Right atrium auricular region (tissue), 2 donors: ENCODE data around the gene PARG. TPM values are rescaled to one million over a fixed set of nuclear protein-coding genes. Genes with fewer than 3 reads are reported as not detected.
"Not testable (repeated sequence)": the region's sequence is repeated elsewhere in the genome, so short reads cannot be mapped to it uniquely, and the experiment has no call there.

ENCODE experiments used
- DNase-seq: peaks from one replicate; pipeline ENCODE4 v3.0.0-alpha.2; 2019; ENCODE audit warnings: low spot score
- H3K27ac ChIP-seq, 2 donors: fragments of 200-600 bp; sonication (generic); 1 replicate in 1 of 2; 2 replicates in 1 of 2; pipeline ENCODE4 v1.5.1; 2016 to 2019
- H3K27me3 ChIP-seq, 2 donors: fragments of 200-600 bp; sonication (generic); one replicate each; pipeline versions ENCODE4 v1.5.1 to v1.6.0; 2017 to 2019
- H3K36me3 ChIP-seq: fragments of 200-600 bp; sonication (generic); one replicate; pipeline ENCODE4 v1.5.1; 2016
- H3K4me1 ChIP-seq, 2 donors: fragments of 200-600 bp; sonication (generic); one replicate each; pipeline versions ENCODE4 v1.5.1 to v1.6.0; 2017 to 2019
- H3K4me3 ChIP-seq, 2 donors: fragments of 200-600 bp; sonication (generic); 1 replicate in 1 of 2; 2 replicates in 1 of 2; pipeline ENCODE4 v1.5.1; 2017 to 2019; ENCODE audit warnings: mild to moderate bottlenecking in 1 of 2, moderate library complexity in 1 of 2
- H3K9me3 ChIP-seq, 2 donors: fragments of 200-600 bp; sonication (generic); one replicate each; pipeline ENCODE4 v1.5.1; 2019
- total RNA-seq, 2 donors: library from RNA; depleted of rRNA; stranded (reverse); fragments of >200 nt; gene quantifications; one replicate each; pipeline ENCODE4 v1.1.0, GENCODE V29; 2016
- TF ChIP-seq, protein P1 (sequence below), 2 donors: fragments of 200-600 bp; sonication (generic); IDR thresholded peaks; one replicate each; pipeline ENCODE4 v1.5.1; 2019; ENCODE audit warnings: antibody characterized with exemption in 2 of 2

The PARG gene
- total RNA-seq = 10 to 100 TPM; 16.0 to 19.5 TPM

DNA sequence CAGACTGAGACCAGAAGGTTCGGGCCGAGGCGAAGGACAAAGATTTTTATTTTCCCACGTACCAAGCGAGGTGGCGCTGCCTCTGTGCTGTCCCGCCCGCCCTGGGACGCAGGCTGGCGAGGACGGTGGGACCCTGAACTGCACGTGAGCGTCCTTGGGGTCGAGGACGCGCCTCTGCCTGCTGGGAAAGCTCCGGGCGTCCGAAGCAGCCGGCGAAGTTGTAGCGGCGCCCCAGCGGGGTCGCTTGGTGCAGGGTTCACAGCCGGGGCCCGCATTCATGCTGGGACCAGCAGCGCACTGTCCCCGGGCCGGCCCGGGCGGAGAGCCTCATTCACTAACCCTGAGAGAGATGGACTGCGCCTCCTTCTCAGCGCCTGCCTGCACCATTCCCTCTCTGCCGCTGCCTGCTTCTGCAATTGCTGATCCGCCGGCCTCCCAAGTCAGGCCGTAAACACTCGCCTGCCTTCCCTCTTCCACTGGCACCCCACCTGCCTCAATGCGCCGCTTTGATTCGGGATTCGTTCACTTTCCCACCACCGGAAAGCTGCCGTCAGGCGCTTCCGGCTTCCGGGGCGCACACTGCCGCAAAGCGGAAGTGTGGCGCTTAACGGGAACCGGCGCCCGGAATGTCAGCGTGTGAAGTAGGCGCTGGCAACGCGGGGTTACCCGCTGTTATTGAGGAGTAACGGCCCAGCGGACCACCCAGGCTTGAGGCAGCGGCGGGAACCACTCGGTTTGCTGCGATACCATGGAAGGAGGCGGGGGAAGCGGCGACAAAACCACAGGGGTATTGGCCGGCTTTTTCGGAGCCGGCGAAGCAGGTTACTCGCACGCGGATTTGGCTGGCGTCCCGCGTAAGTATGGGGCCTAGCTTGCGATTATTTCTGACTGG is at the start of gene PARG, which contains the start of gene TIMM23B:
Gene PARG, minus strand, starts transcription at position 581 of the 892 bp plus-strand sequence. Its CDS starts 302 bp downstream, at position 279.
Gene TIMM23B, plus strand, starts transcription at position 607 of the 892 bp plus-strand sequence. Its CDS starts 142 bp downstream, at position 749.
- Histone ChIP-seq H3K27ac (peak within 1 kb of the TSS; percentile 66 to 74), H3K4me3 (peak within 1 kb of the TSS; percentile 77 to 93), H3K4me1 (peaks cover 0 to 17% of the 10 kb centered on the region in 2 donors)
- TF ChIP-seq, protein P1, sequence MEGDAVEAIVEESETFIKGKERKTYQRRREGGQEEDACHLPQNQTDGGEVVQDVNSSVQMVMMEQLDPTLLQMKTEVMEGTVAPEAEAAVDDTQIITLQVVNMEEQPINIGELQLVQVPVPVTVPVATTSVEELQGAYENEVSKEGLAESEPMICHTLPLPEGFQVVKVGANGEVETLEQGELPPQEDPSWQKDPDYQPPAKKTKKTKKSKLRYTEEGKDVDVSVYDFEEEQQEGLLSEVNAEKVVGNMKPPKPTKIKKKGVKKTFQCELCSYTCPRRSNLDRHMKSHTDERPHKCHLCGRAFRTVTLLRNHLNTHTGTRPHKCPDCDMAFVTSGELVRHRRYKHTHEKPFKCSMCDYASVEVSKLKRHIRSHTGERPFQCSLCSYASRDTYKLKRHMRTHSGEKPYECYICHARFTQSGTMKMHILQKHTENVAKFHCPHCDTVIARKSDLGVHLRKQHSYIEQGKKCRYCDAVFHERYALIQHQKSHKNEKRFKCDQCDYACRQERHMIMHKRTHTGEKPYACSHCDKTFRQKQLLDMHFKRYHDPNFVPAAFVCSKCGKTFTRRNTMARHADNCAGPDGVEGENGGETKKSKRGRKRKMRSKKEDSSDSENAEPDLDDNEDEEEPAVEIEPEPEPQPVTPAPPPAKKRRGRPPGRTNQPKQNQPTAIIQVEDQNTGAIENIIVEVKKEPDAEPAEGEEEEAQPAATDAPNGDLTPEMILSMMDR (IDR thresholded peaks at IDR 0.05) = peak in 1 of 2 donors; percentile 29
- H3K9me3 ChIP-seq, H3K36me3 ChIP-seq, H3K27me3 ChIP-seq: not testable (repeated sequence)
- DNase-seq = peak; percentile 75

DNA sequence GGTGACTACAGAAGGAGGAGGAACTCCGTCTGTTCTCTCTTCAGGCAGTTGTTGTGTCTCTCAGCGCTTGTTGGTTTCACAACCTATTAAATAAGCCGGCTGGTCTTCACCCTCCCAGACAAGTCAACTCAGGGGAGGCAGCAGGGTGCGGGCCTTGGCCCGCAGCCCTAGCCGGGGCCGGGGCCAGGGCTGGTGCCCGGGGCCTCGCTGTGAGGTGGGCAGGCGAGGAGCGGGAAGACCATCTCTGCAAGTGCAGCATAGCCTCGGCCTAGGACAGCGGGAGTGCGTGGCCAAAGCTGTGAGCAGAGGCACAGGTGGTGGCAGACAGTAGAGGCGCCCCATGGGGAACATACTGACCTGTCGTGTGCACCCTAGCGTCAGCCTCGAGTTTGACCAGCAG is 46.5 kb upstream of the PARG start, which contains the start of gene AGAP6:
Gene AGAP6, plus strand, starts transcription at position 31 of the 400 bp plus-strand sequence. Its CDS starts 310 bp downstream, at position 341.
- not testable (repeated sequence) for H3K27me3 ChIP-seq, H3K4me1 ChIP-seq, H3K27ac ChIP-seq, H3K36me3 ChIP-seq, H3K9me3 ChIP-seq, DNase-seq, H3K4me3 ChIP-seq

DNA sequence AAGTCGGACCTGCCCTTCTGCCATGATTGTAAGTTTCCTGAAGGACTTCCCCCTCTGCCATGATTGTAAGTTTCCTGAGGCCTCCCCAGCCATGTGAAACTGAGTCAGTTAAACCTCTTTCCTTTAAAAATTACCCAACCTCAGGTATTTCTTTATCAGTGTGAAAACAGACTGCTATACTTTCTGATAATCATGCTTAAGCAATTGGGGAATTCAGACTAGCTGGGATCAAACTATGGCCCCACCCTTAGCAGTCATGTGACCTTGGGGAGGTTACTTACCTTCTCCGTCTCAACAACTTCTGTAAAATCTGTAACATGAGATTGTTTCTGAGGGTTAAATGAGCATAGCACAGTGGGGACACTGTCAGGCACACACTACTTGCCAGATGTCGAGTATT is 45.4 kb upstream of the PARG start:
- not testable (repeated sequence) for H3K27ac ChIP-seq, H3K27me3 ChIP-seq, H3K36me3 ChIP-seq, H3K9me3 ChIP-seq, H3K4me3 ChIP-seq, DNase-seq, H3K4me1 ChIP-seq

DNA sequence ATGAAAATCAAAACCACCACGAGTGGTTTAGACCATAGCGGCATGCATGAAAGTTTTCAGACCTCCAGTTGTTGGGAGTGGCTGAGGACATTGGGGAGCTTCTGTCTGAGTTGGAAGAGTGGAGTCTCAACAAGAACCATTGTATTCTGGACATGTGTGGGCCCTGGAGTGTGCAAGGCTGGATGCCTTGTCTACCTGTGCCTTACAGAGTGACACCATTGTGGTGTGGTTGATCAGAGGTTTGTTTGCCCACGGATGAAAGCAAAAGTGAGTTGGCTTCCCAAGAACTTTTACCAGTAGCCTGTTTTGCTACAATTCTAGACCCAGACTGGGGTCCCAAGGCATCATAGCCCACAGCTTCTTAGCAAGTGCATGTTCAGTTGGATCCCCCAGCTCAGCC is 35.9 kb upstream of the PARG start:
- DNase-seq, H3K4me1 ChIP-seq, H3K9me3 ChIP-seq, H3K27ac ChIP-seq, H3K36me3 ChIP-seq, H3K27me3 ChIP-seq, H3K4me3 ChIP-seq: not testable (repeated sequence)

DNA sequence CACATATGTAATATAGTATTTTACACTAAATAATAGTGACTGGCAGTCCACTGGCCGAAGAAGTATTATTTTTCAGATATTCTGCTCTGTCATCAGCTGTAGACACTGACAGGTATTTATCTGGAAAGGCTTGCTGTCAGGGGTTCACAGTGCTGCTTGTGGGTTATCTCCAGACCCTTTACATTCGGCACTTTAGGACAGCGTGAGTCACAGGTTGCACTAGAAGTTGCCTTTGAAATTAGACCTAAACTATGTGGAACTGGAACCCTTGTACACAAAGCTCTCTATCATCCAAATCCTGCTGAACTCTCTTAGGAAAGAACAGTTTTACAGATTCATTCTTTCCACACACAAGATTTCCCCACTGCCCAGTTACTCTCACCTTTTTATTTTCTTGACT is 30.3 kb upstream of the PARG start:
- H3K4me3 ChIP-seq, H3K36me3 ChIP-seq, DNase-seq, H3K4me1 ChIP-seq, H3K9me3 ChIP-seq, H3K27me3 ChIP-seq, H3K27ac ChIP-seq: not testable (repeated sequence)

DNA sequence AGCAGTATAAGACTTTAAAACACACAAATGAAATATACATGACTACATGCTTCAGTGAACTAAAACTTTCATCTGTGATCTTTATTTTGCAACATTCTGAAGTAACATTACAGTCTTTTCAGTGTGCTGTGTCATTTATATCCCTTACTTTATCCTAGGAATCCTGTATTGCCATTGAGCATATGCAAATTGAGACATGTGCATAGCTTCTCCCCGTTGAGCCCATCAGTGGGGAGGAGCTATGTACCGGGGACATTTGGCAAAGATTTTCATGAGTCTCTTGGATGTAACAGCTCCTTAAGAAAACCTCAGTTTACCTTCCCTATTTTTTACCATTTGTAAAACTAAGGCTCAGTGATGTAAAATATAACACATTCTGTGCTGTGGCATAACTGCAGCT is 29.6 kb upstream of the PARG start:
- not testable (repeated sequence) for H3K9me3 ChIP-seq, H3K27me3 ChIP-seq, H3K36me3 ChIP-seq, H3K4me1 ChIP-seq, DNase-seq, H3K27ac ChIP-seq, H3K4me3 ChIP-seq

DNA sequence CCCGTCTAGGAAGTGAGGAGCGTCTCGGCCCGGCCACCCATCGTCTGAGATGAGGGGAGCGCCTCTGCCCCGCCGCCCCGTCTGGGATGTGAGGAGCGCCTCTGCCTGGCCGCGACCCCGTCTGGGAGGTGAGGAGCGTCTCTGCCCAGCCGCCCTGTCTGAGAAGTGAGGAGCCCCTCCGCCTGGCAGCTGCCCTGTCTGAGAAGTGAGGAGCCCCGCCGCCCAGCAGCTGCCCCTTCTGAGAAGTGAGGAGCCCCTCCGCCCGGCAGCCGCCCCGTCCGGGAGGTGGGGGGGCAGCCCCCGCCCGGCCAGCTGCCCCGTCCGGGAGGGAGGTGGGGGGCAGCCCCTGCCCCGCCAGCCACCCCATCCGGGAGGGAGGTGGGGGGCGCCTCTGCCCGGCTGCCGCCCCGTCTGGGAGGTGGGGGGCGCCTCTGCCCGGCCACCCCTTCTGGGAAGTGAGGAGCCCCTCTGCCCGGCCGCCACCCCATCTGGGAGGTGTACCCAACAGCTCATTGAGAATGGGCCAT is 28.6 kb upstream of the PARG start:
- not testable (repeated sequence) for DNase-seq, H3K9me3 ChIP-seq, H3K27ac ChIP-seq, H3K4me3 ChIP-seq, H3K4me1 ChIP-seq, H3K36me3 ChIP-seq, H3K27me3 ChIP-seq

DNA sequence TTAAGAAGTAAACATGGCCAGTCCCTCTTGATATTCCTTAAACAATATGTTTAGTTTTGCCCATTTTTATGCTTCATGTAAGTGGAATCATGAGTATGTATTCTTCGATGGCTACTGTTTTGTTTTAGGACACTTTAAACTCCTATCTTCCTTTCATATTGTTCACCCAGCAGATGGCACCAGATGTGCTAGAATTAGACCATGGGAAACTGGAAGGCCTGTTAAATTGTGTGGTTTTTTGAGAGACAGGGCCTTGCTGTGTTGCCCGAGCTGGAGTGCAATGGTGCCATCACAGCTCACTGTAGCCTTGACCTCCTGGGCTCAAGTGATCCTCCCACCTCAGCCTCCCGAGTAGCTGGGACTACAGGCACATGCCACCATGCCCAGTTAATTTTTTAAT is 11.3 kb upstream of the PARG start:
- peaks cover 13% of the 10 kb centered on the region for H3K36me3 ChIP-seq
- H3K27me3 ChIP-seq, H3K4me1 ChIP-seq, H3K9me3 ChIP-seq, H3K27ac ChIP-seq, H3K4me3 ChIP-seq, DNase-seq: not testable (repeated sequence)

DNA sequence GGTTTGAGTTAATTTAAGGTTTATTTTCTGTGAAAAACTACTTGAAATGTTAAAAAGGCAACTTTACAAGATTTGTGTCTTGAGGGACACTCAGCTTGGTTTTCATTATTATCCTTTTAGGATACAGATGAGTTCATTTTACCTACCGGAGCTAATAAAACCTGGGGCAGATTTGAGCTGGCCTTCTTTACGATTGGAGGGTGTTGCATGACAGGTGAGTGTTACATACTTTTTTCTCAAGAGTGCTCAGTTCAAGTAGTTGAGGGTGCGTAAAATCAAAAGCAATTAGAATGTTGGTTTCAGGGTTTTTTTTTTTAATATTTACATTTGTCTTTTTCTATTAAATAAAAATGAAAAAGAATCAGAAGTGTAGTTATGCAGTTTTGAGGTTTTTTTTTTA is 10.2 kb upstream of the PARG start:
- peaks cover 21% of the 10 kb centered on the region for H3K36me3 ChIP-seq
- H3K4me1 ChIP-seq, H3K9me3 ChIP-seq, H3K27me3 ChIP-seq, H3K4me3 ChIP-seq, H3K27ac ChIP-seq, DNase-seq: not testable (repeated sequence)

DNA sequence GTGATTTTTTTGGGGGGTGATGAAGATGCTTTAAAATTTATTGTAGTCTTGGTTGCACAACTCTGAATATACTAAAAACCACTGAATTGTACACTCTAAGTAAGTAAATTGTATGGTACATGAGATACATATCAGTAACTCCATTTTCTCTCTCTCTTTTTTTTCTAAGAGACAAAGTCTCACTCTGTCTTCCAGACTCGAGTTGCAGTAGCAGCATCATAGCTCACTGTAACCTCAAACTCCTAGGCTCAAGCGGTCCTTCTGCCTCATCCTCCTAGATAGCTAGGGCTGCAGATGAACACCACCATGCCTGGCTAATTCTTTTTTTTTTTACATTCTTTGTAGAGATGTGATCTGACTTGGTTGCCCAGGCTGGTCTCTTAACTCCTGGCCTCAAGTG is 6.9 kb upstream of the PARG start:
- not testable (repeated sequence) for DNase-seq, H3K27me3 ChIP-seq, H3K4me3 ChIP-seq, H3K4me1 ChIP-seq, H3K9me3 ChIP-seq, H3K27ac ChIP-seq
- peaks cover 15% of the 10 kb centered on the region for H3K36me3 ChIP-seq

DNA sequence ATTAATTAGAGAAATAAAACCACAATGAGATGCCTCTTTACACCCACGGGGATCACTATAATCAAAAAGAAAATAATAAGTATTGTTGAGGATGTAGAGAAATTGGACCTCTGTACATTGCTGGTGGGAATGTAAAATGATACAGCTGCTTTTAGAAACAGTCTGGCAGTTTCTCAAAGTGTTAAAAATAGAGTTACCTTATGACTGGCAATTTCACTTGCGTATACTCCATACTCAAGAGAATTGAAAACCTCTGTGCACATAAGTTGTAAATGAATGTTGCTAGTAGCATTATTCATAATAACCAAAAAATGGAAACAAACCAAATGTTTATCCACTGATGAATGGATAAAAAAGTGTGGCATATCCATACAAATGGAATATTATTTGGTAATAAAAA is 6.3 kb upstream of the PARG start:
- H3K27ac ChIP-seq, H3K27me3 ChIP-seq, H3K9me3 ChIP-seq, H3K4me3 ChIP-seq, H3K4me1 ChIP-seq, DNase-seq: not testable (repeated sequence)
- peaks cover 15% of the 10 kb centered on the region for H3K36me3 ChIP-seq

DNA sequence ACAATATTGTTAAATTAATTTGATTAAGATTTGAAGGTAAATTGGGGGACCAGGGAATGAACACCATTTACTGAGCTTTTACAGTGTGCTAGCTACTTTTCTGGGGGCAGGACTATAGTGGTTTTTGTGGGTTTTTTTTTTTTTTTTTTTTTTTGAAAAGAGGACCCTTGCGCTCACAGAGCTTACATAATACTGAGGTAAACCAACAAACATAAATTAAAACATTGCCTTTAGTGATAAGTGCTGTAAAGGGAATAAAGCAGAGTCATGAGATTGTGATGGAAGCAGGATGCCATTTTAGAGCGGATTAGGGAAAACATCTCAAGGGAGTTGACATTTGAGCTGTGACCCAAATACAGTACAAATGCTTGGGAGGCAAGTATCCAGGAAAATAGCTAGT is 1.8 kb upstream of the PARG start:
- not testable (repeated sequence) for H3K27ac ChIP-seq

DNA sequence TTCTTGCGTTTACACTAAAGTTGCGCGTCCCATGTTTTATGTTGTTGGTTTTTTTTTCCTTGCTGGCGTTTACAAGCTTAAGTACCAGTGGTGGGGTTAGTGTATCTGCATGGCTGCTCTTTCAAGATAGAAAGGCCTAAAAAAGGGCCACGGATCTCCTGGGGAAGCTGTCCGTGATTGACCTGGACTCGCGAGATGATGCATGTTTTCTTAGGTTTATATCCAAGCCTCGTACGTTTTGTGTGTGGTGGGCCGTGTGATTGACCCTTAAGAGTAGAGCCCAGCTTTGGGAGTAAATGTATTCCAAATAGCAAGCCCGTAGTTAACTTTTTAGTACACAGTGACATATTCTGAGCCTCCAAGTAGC is 495 bp upstream of the PARG start:
- DNase-seq, H3K36me3 ChIP-seq, H3K9me3 ChIP-seq, H3K27me3 ChIP-seq: not testable (repeated sequence)
- Histone ChIP-seq H3K4me3 (peak overlapping the region; percentile 77 to 93), H3K27ac (peak overlapping the region; percentile 66 to 74), H3K4me1 (peaks cover 0 to 17% of the 10 kb centered on the region in 2 donors)

More for the DNA sequence above, 1.8 kb upstream of the PARG start:
- peaks cover 12% of the 10 kb centered on the region for H3K36me3 ChIP-seq
- not testable (repeated sequence) for H3K9me3 ChIP-seq, DNase-seq, H3K27me3 ChIP-seq, H3K4me3 ChIP-seq
- peaks cover 0 to 17% of the 10 kb centered on the region in 2 donors for H3K4me1 ChIP-seq
